Transverse colon (tissue), 3 donors: Measurements from ENCODE around the gene CCBE1.

Experiments used
- CTCF ChIP-seq, 5 experiments: fragments of 200-600 bp in 3 of 5; fragments of 450-650 bp in 2 of 5; sonication (generic) in 3 of 5; IDR thresholded peaks; 1 replicate in 2 of 5; 2 replicates in 3 of 5; pipeline ENCODE4 v1.5.1; 2016 to 2017; ENCODE audit warnings: antibody characterized with exemption in 5 of 5, inconsistent platforms in 3 of 5, mild to moderate bottlenecking in 2 of 5, moderate library complexity in 1 of 5
- EP300 ChIP-seq: sonication (generic); formaldehyde crosslinking; IDR thresholded peaks from one replicate; pipeline ENCODE4 v1.6.1; 2017; ENCODE audit warnings: antibody characterized with exemption, low read depth
- POLR2A ChIP-seq: fragments of 450-650 bp; IDR thresholded peaks from one replicate; pipeline ENCODE4 v1.6.1; 2016; ENCODE audit warnings: antibody characterized with exemption, mild to moderate bottlenecking, moderate library complexity

- TF ChIP-seq CTCF (IDR thresholded peaks at IDR 0.05) (no peak), EP300 (no peak), POLR2A (no peak)
Measured at GRCh38 chr18:59604877-59605276, 92.3 kb downstream of the CCBE1 start.
